ENCODE data around the gene CGRRF1.

Gene CGRRF1

DNA sequence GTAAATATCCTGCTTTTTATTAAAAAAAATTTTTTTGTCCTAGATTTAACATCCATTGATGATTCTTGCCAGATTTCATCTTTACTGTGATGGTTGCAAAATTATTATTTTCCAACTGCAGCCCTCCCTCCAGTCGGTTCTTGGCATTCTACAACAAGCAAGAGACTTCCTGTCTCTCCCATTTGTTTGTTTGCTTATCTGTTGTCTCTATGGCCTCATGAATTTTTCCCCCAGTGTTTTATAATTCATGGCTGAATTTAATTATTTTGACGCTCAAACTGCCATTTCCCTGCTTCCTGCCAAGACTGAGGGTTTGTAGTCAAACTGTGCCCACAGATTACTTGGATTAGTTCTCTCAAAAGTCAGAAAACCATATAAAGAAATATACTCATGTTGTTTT lies 25.9 kb downstream of the CGRRF1 start:
- no peaks in the 10 kb centered on the region for H3K27me3 Mint-ChIP-seq
- ATAC-seq (replicated peaks) (no peak), DNase-seq (no peak)
- H3K9me3 Mint-ChIP-seq, result no peaks in the 10 kb centered on the region
- peaks cover 0 to 5% of the 10 kb centered on the region in 2 donors for H3K4me1 Mint-ChIP-seq (ENCODE audit: low read depth in 2 of 2)
- H3K4me3 Mint-ChIP-seq, result no peak overlapping the region
- H3K27ac Mint-ChIP-seq, result no peak overlapping the region
- H3K36me3 Mint-ChIP-seq (ENCODE audit: insufficient read depth), result peaks cover 40% of the 10 kb centered on the region

DNA sequence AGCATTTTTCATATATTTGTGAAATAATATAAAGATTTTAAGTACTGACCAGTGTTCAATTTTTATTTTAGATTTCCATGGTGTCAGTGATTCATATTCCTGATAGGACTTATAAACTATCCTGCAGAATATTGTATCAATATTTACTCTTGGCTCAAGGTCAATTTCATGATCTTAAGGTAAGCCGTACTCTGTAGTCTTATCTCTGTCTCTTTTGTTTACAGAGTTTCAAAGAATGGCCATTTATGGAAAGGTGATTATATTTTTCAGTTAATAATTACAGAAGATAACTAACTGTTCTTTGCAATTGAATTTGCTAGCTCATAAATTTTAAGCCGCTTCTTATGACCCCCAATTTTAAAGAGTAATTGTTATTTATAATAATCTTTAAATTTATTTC lies 27.9 kb downstream of the CGRRF1 start:
- Mint-ChIP-seq H3K4me1 (ENCODE audit: low read depth in 2 of 2) (no peaks in the 10 kb centered on the region), H3K27me3 (no peaks in the 10 kb centered on the region), H3K4me3 (no peak overlapping the region), H3K9me3 (no peaks in the 10 kb centered on the region), H3K27ac (no peak overlapping the region), H3K36me3 (ENCODE audit: insufficient read depth) (peaks cover 34% of the 10 kb centered on the region)
- ATAC-seq (replicated peaks) (no peak), DNase-seq (no peak)

DNA sequence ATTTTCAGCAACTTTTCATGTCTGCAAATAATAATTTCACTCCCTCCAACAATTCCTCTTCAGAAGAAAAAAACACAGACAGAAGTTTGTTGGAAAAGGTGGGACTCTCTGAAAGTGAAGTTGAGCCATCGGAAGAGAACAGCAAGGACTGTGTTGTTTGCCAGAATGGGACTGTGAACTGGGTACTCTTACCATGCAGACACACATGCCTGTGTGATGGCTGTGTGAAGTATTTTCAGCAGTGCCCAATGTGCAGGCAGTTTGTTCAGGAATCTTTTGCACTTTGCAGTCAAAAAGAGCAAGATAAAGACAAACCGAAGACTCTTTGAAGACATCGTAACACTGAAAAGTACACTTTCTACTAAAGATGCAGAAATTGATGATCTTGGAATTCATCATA lies 28.3 kb downstream of the CGRRF1 start:
- ATAC-seq (replicated peaks) (no peak), DNase-seq (no peak)
- Mint-ChIP-seq H3K27ac (no peak overlapping the region), H3K27me3 (no peaks in the 10 kb centered on the region), H3K4me1 (ENCODE audit: low read depth in 2 of 2) (no peaks in the 10 kb centered on the region), H3K9me3 (no peaks in the 10 kb centered on the region), H3K4me3 (no peak overlapping the region), H3K36me3 (ENCODE audit: insufficient read depth) (peaks cover 32% of the 10 kb centered on the region)

DNA sequence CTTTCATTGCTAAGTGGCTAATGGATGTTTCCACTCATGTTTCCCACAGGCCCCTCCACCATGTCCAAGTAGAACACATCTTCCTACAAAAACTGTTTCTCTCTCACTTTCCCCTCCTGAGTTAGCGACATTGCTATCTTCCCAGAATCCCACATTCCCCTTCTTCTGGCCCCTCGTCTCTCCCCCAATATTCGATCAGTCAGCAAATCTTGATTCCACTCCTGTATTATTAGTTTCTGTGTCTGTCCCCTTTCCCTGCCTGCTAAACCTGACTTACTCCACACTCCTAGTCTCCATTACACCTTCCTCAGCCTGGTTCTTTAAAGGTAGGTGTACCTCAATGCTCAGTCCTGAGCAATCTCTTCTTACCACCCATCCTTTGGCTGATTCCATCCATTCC lies 37.9 kb downstream of the CGRRF1 start:
- ATAC-seq (replicated peaks) (no peak), DNase-seq (no peak)
- Mint-ChIP-seq H3K36me3 (ENCODE audit: insufficient read depth) (no peaks in the 10 kb centered on the region), H3K4me1 (ENCODE audit: low read depth in 2 of 2) (no peaks in the 10 kb centered on the region), H3K27ac (no peak overlapping the region), H3K9me3 (no peaks in the 10 kb centered on the region), H3K27me3 (peaks cover 0 to 7% of the 10 kb centered on the region in 2 donors), H3K4me3 (no peak overlapping the region)

DNA sequence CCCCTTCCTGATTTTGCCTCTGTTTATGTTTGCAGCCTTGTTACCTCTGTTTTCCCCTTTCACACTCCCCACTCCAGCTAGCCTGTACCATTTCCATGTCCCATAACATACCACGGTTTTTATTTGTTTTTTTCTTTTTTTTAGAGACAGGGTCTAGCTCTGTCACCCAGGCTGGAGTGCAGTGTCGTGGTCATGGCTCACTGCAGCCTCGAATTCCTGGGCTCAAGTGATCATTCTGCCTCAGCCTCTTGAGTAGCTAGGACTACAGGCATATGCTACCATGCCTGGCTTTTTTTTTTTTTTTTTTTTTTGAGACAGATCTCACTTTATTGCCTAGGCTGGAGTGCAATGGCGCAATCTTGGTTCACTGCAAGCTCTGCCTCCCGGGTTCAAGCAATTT lies 38.8 kb downstream of the CGRRF1 start:
- Mint-ChIP-seq H3K27ac (no peak overlapping the region), H3K36me3 (ENCODE audit: insufficient read depth) (no peaks in the 10 kb centered on the region), H3K27me3 (peaks cover 6 to 12% of the 10 kb centered on the region in 2 donors), H3K4me3 (no peak overlapping the region), H3K4me1 (ENCODE audit: low read depth in 2 of 2) (no peaks in the 10 kb centered on the region), H3K9me3 (no peaks in the 10 kb centered on the region)
- DNase-seq, result no peak
- no peak for ATAC-seq (replicated peaks)

DNA sequence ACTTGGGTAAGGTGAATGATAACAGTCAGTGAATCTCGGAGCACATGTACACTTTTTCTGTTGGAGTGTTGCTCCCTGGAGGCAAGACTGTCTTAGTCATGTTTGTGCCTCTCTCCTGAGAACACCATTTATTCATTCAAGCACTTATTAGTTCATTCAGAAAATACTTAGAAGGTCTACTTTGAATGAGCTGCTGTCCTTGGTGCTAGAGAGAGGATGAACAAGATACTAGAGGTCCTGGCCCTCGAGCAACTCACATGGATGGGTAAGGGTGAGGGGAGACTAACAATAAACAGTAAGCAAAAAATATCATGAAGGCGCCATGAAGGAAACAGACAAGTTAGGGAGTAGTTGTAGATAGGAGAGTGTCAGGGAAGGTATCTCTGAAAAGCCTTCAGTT lies 40.2 kb downstream of the CGRRF1 start:
- no peaks in the 10 kb centered on the region for H3K36me3 Mint-ChIP-seq (ENCODE audit: insufficient read depth)
- H3K27ac Mint-ChIP-seq, result no peak overlapping the region
- H3K4me3 Mint-ChIP-seq, result no peak overlapping the region
- H3K9me3 Mint-ChIP-seq, result no peaks in the 10 kb centered on the region
- H3K27me3 Mint-ChIP-seq, result peaks cover 14 to 16% of the 10 kb centered on the region in 2 donors
- no peaks in the 10 kb centered on the region for H3K4me1 Mint-ChIP-seq (ENCODE audit: low read depth in 2 of 2)
- no peak for DNase-seq
- ATAC-seq (replicated peaks), result no peak

DNA sequence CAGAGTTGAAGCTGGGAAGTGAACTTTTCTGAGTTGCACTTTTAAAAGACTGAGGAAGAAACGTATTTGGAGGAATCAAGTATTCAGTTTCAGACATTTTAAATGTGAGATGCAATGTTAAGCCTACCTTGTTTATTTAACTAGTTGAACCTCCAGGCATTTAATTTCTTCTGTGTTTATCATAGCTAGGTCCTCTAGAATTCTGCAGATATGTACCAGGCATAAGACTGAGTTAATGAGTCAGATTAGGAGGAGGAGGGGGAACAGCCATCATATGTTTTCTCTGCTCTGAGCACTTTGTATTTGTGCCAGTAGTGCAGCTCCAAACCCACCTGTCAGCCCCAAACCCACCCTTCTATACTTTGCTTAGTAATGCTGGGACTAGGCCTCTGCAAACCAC lies 40.8 kb downstream of the CGRRF1 start:
- no peaks in the 10 kb centered on the region for H3K4me1 Mint-ChIP-seq (ENCODE audit: low read depth in 2 of 2)
- ATAC-seq (replicated peaks), result no peak
- peaks cover 19 to 23% of the 10 kb centered on the region in 2 donors for H3K27me3 Mint-ChIP-seq
- H3K27ac Mint-ChIP-seq, result no peak overlapping the region
- no peak for DNase-seq
- H3K9me3 Mint-ChIP-seq, result no peaks in the 10 kb centered on the region
- H3K36me3 Mint-ChIP-seq (ENCODE audit: insufficient read depth), result no peaks in the 10 kb centered on the region
- H3K4me3 Mint-ChIP-seq, result no peak overlapping the region

DNA sequence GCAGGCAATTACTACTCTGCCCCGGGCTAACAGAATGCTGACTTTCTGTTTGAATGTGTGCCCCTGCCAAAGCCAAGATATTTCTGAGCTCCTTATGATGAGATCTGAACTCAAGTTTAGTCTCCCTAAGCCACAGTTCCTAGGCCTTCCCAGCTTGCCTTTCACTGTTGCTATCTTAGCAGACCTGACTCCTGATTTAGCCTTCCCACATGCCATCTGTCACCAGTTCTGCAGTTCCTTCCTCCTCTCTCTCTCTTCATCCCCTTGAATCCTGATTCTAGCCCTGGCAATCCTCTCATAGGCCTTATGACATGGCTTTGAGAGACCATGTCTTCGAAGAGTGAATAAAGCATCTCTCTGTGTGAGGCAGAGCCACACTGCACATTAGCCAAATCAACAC lies 44.7 kb downstream of the CGRRF1 start:
- H3K36me3 Mint-ChIP-seq (ENCODE audit: insufficient read depth), result no peaks in the 10 kb centered on the region
- no peaks in the 10 kb centered on the region for H3K9me3 Mint-ChIP-seq
- no peak overlapping the region for H3K27ac Mint-ChIP-seq
- DNase-seq (no peak), ATAC-seq (replicated peaks) (no peak)
- H3K27me3 Mint-ChIP-seq, result peaks cover 34 to 42% of the 10 kb centered on the region in 2 donors
- no peaks in the 10 kb centered on the region for H3K4me1 Mint-ChIP-seq (ENCODE audit: low read depth in 2 of 2)
- H3K4me3 Mint-ChIP-seq, result no peak overlapping the region

DNA sequence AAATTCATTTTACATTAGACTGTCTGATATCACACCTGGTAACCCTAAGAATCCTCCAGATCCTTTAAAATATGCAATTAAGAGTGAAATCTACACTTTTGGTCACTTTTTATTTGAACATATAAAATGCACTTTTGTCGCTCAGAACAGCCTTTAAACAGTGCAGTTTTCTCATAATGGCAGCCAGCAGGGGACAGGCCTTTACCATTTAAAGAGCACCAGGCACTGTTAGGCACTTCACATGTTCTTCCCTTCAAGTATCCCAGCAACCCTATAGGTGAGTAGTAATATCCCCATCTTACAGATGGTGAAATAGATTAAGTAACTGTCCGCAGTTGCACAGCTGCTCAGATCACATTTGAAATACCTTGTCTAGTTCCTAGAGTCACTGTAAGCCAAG lies 45.9 kb downstream of the CGRRF1 start:
- Mint-ChIP-seq H3K4me3 (no peak overlapping the region), H3K36me3 (ENCODE audit: insufficient read depth) (no peaks in the 10 kb centered on the region), H3K27ac (no peak overlapping the region), H3K4me1 (ENCODE audit: low read depth in 2 of 2) (no peaks in the 10 kb centered on the region), H3K27me3 (peaks cover 34 to 50% of the 10 kb centered on the region in 2 donors), H3K9me3 (no peaks in the 10 kb centered on the region)
- ATAC-seq (replicated peaks) (no peak), DNase-seq (no peak)

DNA sequence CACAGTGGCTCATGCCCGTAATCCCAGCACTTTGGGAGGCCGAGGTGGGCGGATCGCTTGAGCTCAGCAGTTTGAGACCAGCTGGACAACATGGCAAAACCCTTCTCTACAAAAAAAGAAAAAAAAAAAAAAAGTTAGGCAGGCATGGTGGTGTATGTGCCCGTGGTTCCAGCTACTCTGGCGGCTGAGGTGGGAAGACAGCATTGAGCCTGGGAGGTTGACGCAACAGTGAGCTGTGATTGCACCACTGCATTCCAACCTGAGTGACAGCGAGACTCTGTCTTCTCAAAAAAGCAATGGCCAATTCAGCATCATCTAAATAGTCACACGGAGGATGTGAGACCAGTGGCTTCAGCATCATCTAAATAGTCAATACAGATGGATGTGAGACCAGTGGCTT lies 46.8 kb downstream of the CGRRF1 start:
- H3K9me3 Mint-ChIP-seq, result no peaks in the 10 kb centered on the region
- H3K4me3 Mint-ChIP-seq, result no peak overlapping the region
- DNase-seq, result no peak
- H3K27me3 Mint-ChIP-seq, result peaks cover 38 to 53% of the 10 kb centered on the region in 2 donors
- no peak for ATAC-seq (replicated peaks)
- H3K27ac Mint-ChIP-seq, result no peak overlapping the region
- no peaks in the 10 kb centered on the region for H3K4me1 Mint-ChIP-seq (ENCODE audit: low read depth in 2 of 2)
- H3K36me3 Mint-ChIP-seq (ENCODE audit: insufficient read depth), result no peaks in the 10 kb centered on the region

DNA sequence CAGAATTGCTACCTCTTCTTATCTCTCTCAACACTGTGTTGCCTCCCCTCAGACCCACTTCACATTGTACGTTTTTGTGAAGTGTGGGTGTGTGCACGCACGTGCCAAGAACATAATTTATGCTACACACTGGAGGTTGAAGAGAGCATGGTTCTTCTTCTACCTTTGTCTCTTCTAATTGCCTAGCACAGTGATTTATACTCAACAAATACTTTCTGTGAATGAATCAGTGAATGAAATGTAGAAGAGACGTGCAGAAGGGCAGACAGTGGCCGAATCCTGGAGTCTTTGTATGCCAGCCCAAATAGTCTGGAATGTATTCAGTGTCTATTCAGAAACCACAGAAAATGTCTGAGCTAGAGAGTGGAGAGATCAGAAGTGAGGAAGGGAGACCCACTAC lies 52.6 kb downstream of the CGRRF1 start:
- no peak overlapping the region for H3K4me3 Mint-ChIP-seq
- H3K27me3 Mint-ChIP-seq, result peaks cover 18 to 27% of the 10 kb centered on the region in 2 donors

DNA sequence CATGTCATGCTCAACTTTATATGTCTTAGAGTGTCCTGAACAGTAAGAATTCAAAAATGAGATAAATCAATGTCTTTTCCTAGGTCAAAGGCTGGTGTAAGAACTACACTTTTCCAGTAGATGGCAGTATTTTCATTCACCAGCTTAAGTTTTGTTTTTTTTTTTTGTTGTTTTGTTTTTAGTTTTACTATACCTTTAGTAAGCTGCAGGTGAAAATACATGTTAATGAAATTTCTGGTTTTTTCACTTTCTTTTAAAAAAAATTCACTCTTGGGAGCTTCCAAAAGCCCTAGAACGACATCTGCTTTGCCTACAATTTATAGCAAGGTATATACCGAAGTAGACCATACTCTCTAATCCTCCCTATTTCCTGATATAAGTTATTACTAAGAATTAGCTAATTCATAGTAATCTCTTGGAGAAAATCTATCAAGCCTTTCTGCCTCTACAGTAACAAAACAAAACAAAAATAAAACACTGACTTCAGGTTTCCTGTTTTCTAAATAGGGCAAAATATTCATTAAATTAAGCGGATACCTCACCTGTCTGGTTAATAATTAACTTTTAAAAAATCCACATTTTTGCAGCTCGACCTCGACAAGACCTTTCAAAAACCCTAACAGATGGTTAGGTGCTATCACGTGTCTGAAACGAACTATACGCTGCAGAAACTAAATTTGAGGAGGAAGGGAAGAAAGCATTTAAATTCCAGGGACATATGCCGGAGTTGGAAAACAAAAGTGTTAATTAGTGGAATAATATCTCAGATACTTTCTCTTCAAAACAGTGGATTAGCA lies 54.6 kb downstream of the CGRRF1 start:
- Mint-ChIP-seq H3K27ac (no peak overlapping the region), H3K4me1 (ENCODE audit: low read depth in 2 of 2) (peaks cover 7 to 14% of the 10 kb centered on the region in 2 donors), H3K36me3 (ENCODE audit: insufficient read depth) (peaks cover 13% of the 10 kb centered on the region), H3K4me3 (peak overlapping the region; percentile 82 to 87), H3K9me3 (no peaks in the 10 kb centered on the region), H3K27me3 (peaks cover 17 to 26% of the 10 kb centered on the region in 2 donors)
- DNase-seq (no peak), ATAC-seq (replicated peaks) (no peak)

More for the DNA sequence above, 52.6 kb downstream of the CGRRF1 start:
- ATAC-seq (replicated peaks), result no peak
- H3K4me1 Mint-ChIP-seq (ENCODE audit: low read depth in 2 of 2), result peaks cover 3 to 8% of the 10 kb centered on the region in 2 donors
- H3K36me3 Mint-ChIP-seq (ENCODE audit: insufficient read depth), result peaks cover 8% of the 10 kb centered on the region
- H3K9me3 Mint-ChIP-seq, result no peaks in the 10 kb centered on the region
- no peak overlapping the region for H3K27ac Mint-ChIP-seq
- DNase-seq, result no peak

DNA sequence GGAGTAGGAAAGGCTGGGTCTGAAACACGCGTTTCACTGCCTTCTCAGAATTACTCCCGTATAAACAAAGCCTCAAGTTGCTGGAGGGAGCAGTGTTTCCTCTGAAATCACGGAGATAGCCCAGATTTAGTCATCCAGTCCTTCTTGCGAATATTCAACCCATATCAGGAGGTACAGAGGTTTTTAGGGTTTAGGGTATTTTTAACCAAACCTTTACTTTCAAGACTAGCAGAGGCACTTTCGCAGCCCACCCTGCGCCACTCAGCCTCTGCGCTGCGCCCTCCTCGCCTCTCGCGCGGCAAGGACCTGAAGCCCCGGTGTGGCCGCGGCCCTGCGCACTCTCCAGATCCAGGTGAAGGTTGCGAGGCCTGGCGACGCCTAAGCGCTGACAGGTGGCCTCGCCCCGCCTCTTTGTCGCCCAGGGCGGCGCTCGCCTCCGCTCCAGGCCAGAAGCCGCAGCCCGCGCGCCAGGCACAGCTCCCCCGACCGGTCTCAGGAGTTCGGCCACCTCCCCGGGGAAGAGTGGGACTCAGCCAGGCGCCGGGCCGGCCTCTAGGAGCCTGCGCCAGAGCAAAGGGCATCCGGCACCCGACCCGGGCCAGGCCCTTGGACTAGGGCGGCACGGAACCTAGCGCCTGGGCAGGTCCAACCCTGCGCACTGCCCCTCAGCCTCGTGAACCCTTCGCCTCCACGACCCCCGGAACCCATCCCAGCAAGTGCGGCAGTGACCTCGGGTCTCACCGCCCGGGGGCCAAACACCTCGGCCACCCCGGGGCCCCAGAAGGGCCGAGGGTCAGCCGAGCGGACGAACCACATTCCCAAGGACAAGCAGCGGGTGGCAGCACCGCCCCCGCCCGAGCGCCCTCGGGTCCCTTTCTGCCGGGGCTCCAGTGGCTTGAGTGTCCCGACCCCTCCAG lies 55.4 kb downstream of the CGRRF1 start:
- Mint-ChIP-seq H3K36me3 (ENCODE audit: insufficient read depth) (peaks cover 16% of the 10 kb centered on the region), H3K27me3 (peaks cover 19 to 29% of the 10 kb centered on the region in 2 donors), H3K9me3 (no peaks in the 10 kb centered on the region), H3K27ac (peak overlapping the region; percentile 65 to 73), H3K4me3 (peak overlapping the region; percentile 82 to 87), H3K4me1 (ENCODE audit: low read depth in 2 of 2) (peaks cover 7 to 14% of the 10 kb centered on the region in 2 donors)
- ATAC-seq (replicated peaks) (peak; percentile 40), DNase-seq (peak; percentile 38 to 48 (median 42))

Measured in effector memory CD8-positive, alpha-beta T cell (primary cell).